ENCODE results near the gene POR. TPM values are rescaled to one million over a fixed set of nuclear protein-coding genes. Genes with fewer than 3 reads are reported as not detected.
A peak's percentile ranks its signal among the peaks of the same experiment; 100 is the strongest.

POR gene
- total and polyA plus RNA-seq, 12 donors = 268 to 1,301 (median 597) TPM

DNA sequence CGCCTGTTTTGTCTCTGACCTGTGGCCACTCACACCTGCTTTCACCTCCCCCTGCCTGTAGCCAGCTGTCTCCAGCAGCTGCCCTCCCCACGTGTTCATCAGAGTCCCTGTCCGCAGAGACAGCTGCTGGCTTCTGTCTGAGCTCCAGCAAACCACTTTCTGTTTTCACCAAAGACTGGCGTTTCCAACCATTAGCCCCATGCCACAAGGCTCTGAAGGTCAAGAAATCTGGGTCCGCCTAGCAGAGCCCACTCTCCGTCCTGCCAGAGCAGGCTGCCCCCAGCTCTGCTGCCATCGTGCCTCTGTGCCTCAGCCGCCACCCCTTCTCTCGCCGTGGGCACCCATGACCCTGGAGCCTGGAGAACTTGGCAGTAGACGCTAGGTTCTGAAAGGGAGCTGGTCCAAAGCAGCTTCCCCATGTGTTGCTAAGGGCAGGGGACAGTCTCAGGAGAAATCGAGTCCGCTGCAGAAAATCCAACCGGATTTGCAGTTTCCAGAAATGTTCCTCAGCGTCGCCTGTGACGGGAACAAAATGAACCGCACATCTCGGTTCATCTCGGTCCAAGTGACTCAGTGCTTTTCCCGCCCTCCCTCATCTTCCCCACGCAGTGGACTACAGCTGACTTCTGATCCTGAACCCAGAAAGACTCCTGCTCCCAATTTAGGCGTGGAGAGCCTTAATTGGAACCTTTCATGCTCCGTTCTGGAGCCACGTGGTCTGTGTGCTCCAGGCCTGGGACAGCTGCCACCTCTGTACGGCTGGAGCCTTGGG is 51.4 kb downstream of the POR start:
- WGBS, 4 donors = 28 to 39% (median 36%) methylated on average over 17 to 26 of the region's 26 CpGs
- peaks cover 60 to 87% of the 10 kb centered on the region in 2 donors for H3K4me1 ChIP-seq (replicated peaks in 1 of 2)
- TF ChIP-seq, protein P1, sequence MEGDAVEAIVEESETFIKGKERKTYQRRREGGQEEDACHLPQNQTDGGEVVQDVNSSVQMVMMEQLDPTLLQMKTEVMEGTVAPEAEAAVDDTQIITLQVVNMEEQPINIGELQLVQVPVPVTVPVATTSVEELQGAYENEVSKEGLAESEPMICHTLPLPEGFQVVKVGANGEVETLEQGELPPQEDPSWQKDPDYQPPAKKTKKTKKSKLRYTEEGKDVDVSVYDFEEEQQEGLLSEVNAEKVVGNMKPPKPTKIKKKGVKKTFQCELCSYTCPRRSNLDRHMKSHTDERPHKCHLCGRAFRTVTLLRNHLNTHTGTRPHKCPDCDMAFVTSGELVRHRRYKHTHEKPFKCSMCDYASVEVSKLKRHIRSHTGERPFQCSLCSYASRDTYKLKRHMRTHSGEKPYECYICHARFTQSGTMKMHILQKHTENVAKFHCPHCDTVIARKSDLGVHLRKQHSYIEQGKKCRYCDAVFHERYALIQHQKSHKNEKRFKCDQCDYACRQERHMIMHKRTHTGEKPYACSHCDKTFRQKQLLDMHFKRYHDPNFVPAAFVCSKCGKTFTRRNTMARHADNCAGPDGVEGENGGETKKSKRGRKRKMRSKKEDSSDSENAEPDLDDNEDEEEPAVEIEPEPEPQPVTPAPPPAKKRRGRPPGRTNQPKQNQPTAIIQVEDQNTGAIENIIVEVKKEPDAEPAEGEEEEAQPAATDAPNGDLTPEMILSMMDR (IDR thresholded peaks at IDR 0.05) = no peak
- peak; percentile 30 to 61 for TF ChIP-seq POLR2A (IDR thresholded peaks at IDR 0.05)
- no peaks in the 10 kb centered on the region for H3K27me3 ChIP-seq
- H3K4me3 ChIP-seq = peak overlapping the region in 1 of 4 donors; percentile 1
- H3K9me3 ChIP-seq (replicated peaks in 1 of 3) = no peaks in the 10 kb centered on the region
- peak; percentile 56 to 93 (median 88) for DNase-seq
- H3K27ac ChIP-seq = peak overlapping the region; percentile 90 to 99 (median 95)
- intact Hi-C loops (cut with DNase I) = no loop called here
- H3K36me3 ChIP-seq (replicated peaks in 1 of 2) = no peaks in the 10 kb centered on the region

DNA sequence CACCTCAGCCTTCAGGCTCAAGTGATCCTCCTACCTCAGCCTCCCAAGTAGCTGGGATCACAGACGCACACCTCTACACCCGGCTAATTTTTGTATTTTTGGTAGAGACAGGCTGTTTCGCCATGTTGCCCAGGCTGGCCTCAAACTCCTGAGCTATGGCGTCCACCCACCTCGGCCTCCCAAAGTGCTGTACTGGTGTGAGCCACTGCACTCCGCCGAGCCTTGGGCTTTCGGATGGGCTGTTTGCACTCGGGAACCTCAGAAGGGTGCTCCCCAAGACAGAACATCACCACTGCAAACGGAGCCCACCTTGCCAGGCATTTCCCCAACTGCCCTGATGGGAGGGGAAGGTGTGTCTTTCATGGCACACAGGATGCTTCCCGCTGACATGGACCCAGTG is 52.1 kb downstream of the POR start:
- Histone ChIP-seq H3K27me3 (no peaks in the 10 kb centered on the region), H3K4me3 (no peak overlapping the region), H3K9me3 (replicated peaks in 1 of 3) (no peaks in the 10 kb centered on the region), H3K27ac (peak overlapping the region; percentile 90 to 99 (median 95)), H3K4me1 (replicated peaks in 1 of 2) (peaks cover 59 to 87% of the 10 kb centered on the region in 2 donors), H3K36me3 (replicated peaks in 1 of 2) (no peaks in the 10 kb centered on the region)
- no peak for TF ChIP-seq POLR2A (IDR thresholded peaks at IDR 0.05)
- TF ChIP-seq, protein P1 (IDR thresholded peaks at IDR 0.05) = no peak
- 83 to 93% (median 87%) methylated on average over 5 to 11 of the region's 11 CpGs for WGBS, 4 donors
- intact Hi-C loops (cut with DNase I) = no loop called here
- DNase-seq = peak in 2 of 7 donors; percentile 16 to 27

DNA sequence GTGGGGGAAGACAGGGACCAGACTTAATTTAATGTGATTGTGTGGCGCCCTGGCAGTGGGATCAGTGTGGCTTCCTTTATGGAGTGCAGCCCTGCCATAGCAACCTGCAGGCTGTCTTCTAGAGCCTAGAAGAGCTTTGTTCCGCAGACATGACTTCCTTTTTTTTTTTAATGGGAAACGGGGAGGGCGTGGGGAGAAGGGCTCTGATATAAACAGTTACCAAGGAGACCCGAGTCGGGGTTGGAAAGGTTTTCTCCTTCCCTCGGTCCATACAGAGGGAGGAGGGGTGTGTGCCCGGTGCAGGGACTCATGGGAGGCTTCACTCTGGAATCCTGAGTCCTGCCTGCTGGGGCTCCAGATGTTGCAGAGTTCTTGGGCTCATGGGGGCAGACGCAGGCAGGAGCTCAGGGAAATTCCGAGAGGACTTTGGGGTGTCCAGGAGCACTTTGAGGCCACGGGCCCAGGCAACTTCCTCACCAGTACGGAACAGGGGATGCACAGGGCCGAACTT is 52.6 kb downstream of the POR start:
- 36 to 44% (median 38%) methylated on average over 12 to 13 of the region's 13 CpGs for WGBS, 4 donors
- intact Hi-C loops (cut with DNase I) = no loop called here
- no peak for DNase-seq

DNA sequence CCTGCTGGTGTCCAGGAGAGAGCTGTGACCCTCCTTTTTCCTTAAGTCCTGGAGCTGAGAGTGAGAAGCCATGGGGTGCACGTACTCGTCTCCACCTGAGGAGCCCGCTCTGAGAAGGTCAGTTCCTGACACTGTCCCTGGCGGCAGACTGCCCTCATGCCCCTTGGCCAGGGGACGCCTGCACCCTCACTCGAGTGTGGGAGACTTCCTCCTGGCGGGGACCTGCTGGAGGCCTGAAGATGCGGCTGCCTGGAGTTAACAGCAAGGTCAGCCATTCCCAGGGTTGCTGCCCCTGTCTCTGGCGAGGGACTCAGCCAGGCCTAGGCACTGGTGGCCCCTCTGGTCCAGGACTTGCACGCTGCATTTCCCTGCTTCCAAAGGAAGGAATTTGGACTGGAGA is 53.1 kb downstream of the POR start:
- no peak for TF ChIP-seq POLR2A (IDR thresholded peaks at IDR 0.05)
- TF ChIP-seq, protein P1 (IDR thresholded peaks at IDR 0.05) = no peak
- H3K4me1 ChIP-seq (replicated peaks in 1 of 2) = peaks cover 49 to 87% of the 10 kb centered on the region in 2 donors
- DNase-seq = no peak
- no peaks in the 10 kb centered on the region for H3K27me3 ChIP-seq
- peaks cover 0 to 9% of the 10 kb centered on the region in 2 donors for H3K36me3 ChIP-seq (replicated peaks in 1 of 2)
- 54 to 76% (median 61%) methylated on average over 5 to 10 of the region's 10 CpGs for WGBS, 4 donors
- intact Hi-C loops (cut with DNase I) = no loop called here
- H3K27ac ChIP-seq = peak overlapping the region; percentile 90 to 99 (median 95)
- no peak overlapping the region for H3K4me3 ChIP-seq
- no peaks in the 10 kb centered on the region for H3K9me3 ChIP-seq (replicated peaks in 1 of 3)

More for the DNA sequence above, 52.6 kb downstream of the POR start:
- Histone ChIP-seq H3K4me3 (no peak overlapping the region), H3K27ac (peak overlapping the region; percentile 90 to 99 (median 95)), H3K4me1 (replicated peaks in 1 of 2) (peaks cover 54 to 87% of the 10 kb centered on the region in 2 donors), H3K36me3 (replicated peaks in 1 of 2) (peaks cover 0 to 4% of the 10 kb centered on the region in 2 donors), H3K9me3 (replicated peaks in 1 of 3) (no peaks in the 10 kb centered on the region), H3K27me3 (no peaks in the 10 kb centered on the region)
- TF ChIP-seq POLR2A (IDR thresholded peaks at IDR 0.05) = no peak
- TF ChIP-seq, protein P1 (IDR thresholded peaks at IDR 0.05) = no peak

Data from adrenal gland (tissue), 12 donors.